Spleen (tissue), 7 donors: Measurements from ENCODE around the gene MECP2.

Experiments
- POLR2AphosphoS5 ChIP-seq, 3 donors: sonication (generic); formaldehyde crosslinking; IDR thresholded peaks; one replicate each; pipeline ENCODE4 v1.5.1; 2017; ENCODE audit warnings: antibody characterized with exemption in 3 of 3
- TF ChIP-seq, protein P1 (sequence below), 11 experiments: fragments of 200-600 bp in 7 of 11; fragments of 450-650 bp in 4 of 11; sonication (generic) in 4 of 11; IDR thresholded peaks in 8 of 11; conservative IDR thresholded peaks in 3 of 11; 1 replicate in 7 of 11; 2 replicates in 4 of 11; pipeline versions ENCODE4 v1.4.0 to v1.8.0; 2016 to 2021; ENCODE audit warnings: antibody characterized with exemption in 11 of 11, inconsistent platforms in 4 of 11, mild to moderate bottlenecking in 1 of 11
- donor health status: DM: no; HTN: no; CAD: no; lungs with moderate emphysema.
- donor health status: DM: no; HTN: no; CAD: no.
- donor health status: DM: no; HTN: no; CAD: no.

DNA sequence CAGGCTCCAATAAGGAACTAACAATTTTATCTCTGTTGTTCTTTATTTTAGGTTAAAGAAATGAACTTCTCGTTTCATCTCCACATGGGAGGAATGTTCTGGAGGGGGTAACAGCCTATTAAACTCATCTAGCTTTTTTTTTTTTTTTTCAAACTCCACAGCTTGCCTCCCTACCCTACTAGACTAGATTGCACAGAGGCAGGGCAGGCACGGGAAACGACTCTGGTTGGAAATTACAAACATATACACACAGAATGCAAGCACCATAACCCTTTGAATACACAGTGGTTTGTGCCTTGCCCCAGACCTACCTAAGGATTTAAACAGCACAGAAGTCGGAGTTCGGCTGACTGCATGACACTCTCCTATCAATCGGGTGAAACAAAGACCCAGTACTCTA lies 2.7 kb downstream of the MECP2 start:
- TF ChIP-seq, protein P1, sequence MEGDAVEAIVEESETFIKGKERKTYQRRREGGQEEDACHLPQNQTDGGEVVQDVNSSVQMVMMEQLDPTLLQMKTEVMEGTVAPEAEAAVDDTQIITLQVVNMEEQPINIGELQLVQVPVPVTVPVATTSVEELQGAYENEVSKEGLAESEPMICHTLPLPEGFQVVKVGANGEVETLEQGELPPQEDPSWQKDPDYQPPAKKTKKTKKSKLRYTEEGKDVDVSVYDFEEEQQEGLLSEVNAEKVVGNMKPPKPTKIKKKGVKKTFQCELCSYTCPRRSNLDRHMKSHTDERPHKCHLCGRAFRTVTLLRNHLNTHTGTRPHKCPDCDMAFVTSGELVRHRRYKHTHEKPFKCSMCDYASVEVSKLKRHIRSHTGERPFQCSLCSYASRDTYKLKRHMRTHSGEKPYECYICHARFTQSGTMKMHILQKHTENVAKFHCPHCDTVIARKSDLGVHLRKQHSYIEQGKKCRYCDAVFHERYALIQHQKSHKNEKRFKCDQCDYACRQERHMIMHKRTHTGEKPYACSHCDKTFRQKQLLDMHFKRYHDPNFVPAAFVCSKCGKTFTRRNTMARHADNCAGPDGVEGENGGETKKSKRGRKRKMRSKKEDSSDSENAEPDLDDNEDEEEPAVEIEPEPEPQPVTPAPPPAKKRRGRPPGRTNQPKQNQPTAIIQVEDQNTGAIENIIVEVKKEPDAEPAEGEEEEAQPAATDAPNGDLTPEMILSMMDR (IDR thresholded peaks at IDR 0.05 in 8 of 11, conservative IDR thresholded peaks at IDR 0.05 in 3 of 11): no peak
- TF ChIP-seq POLR2AphosphoS5 (IDR thresholded peaks at IDR 0.05): no peak
